Measurements from ENCODE around the gene SH3BP5L. TPM values are rescaled to one million over a fixed set of nuclear protein-coding genes. Genes with fewer than 3 reads are reported as not detected.
"Not testable (repeated sequence)": the region's sequence is repeated elsewhere in the genome, so short reads cannot be mapped to it uniquely, and the experiment has no call there.

Gene SH3BP5L
- total RNA-seq, 3 donors from 2014 or later: 11.5 to 18.9 (median 13.4) TPM

- Histone ChIP-seq H3K4me1 (no peaks in the 10 kb centered on the region), H3K36me3 (no peaks in the 10 kb centered on the region), H3K4me3 (no peak overlapping the region), H3K9me3 (no peaks in the 10 kb centered on the region), H3K27me3 (peaks cover 0 to 8% of the 10 kb centered on the region in 2 donors), H3K27ac (no peak overlapping the region)
- intact Hi-C loops (cut with DNase I; ENCODE audit: low total_unique reads): no loop called here
- no peak for DNase-seq (ENCODE audit: low spot score in 2 of 2)
- TF ChIP-seq POLR2AphosphoS5 (IDR thresholded peaks at IDR 0.05) (no peak), CTCF (IDR thresholded peaks at IDR 0.05) (no peak), POLR2A (IDR thresholded peaks at IDR 0.05) (no peak)
Observed at GRCh38 chr1:248804771-248805681, 20.7 kb downstream of the SH3BP5L start.

- H3K27ac ChIP-seq; H3K4me1 ChIP-seq; H3K9me3 ChIP-seq; H3K4me3 ChIP-seq; H3K36me3 ChIP-seq; H3K27me3 ChIP-seq; DNase-seq (ENCODE audit: low spot score in 2 of 2); intact Hi-C loops (cut with DNase I; ENCODE audit: low total_unique reads): not testable (repeated sequence)
Observed at GRCh38 chr1:248803501-248803900, 22.2 kb downstream of the SH3BP5L start.

- H3K4me1 ChIP-seq: no peaks in the 10 kb centered on the region
- H3K36me3 ChIP-seq: no peaks in the 10 kb centered on the region
- H3K9me3 ChIP-seq: no peaks in the 10 kb centered on the region
- peaks cover 0 to 8% of the 10 kb centered on the region in 2 donors for H3K27me3 ChIP-seq
- no peak for DNase-seq (ENCODE audit: low spot score in 2 of 2)
- no peak for TF ChIP-seq POLR2A (IDR thresholded peaks at IDR 0.05)
- TF ChIP-seq CTCF (IDR thresholded peaks at IDR 0.05): no peak
- no peak for TF ChIP-seq POLR2AphosphoS5 (IDR thresholded peaks at IDR 0.05)
- intact Hi-C loops (cut with DNase I; ENCODE audit: low total_unique reads): no loop called here
- H3K4me3 ChIP-seq: no peak overlapping the region
- H3K27ac ChIP-seq: no peak overlapping the region
Observed at GRCh38 chr1:248802454-248802853, 23.3 kb downstream of the SH3BP5L start.

GRCh38 chr1:248800459-248800858 is 25.3 kb downstream of the SH3BP5L start:
- H3K9me3 ChIP-seq: peaks cover 0 to 5% of the 10 kb centered on the region in 2 donors
- no peaks in the 10 kb centered on the region for H3K4me1 ChIP-seq
- no peaks in the 10 kb centered on the region for H3K36me3 ChIP-seq
- TF ChIP-seq POLR2A (IDR thresholded peaks at IDR 0.05) (no peak), CTCF (IDR thresholded peaks at IDR 0.05) (no peak), POLR2AphosphoS5 (IDR thresholded peaks at IDR 0.05) (no peak)
- intact Hi-C loops (cut with DNase I; ENCODE audit: low total_unique reads): no loop called here
- H3K27ac ChIP-seq: no peak overlapping the region
- H3K27me3 ChIP-seq: peaks cover 0 to 8% of the 10 kb centered on the region in 2 donors
- no peak overlapping the region for H3K4me3 ChIP-seq
- DNase-seq (ENCODE audit: low spot score in 2 of 2): no peak

GRCh38 chr1:248798791-248799190 is 26.9 kb downstream of the SH3BP5L start:
- TF ChIP-seq CTCF (IDR thresholded peaks at IDR 0.05): no peak
- no peak for TF ChIP-seq POLR2AphosphoS5 (IDR thresholded peaks at IDR 0.05)
- no peak for TF ChIP-seq POLR2A (IDR thresholded peaks at IDR 0.05)
- Histone ChIP-seq H3K27ac (no peak overlapping the region), H3K4me3 (no peak overlapping the region), H3K9me3 (peaks cover 0 to 16% of the 10 kb centered on the region in 2 donors), H3K27me3 (peaks cover 0 to 8% of the 10 kb centered on the region in 2 donors), H3K36me3 (no peaks in the 10 kb centered on the region), H3K4me1 (no peaks in the 10 kb centered on the region)
- no peak for DNase-seq (ENCODE audit: low spot score in 2 of 2)
- intact Hi-C loops (cut with DNase I; ENCODE audit: low total_unique reads): no loop called here

- intact Hi-C loops (cut with DNase I; ENCODE audit: low total_unique reads); H3K36me3 ChIP-seq; H3K27ac ChIP-seq; H3K4me1 ChIP-seq; H3K4me3 ChIP-seq; DNase-seq (ENCODE audit: low spot score in 2 of 2); H3K27me3 ChIP-seq: not testable (repeated sequence)
- peaks cover 0 to 16% of the 10 kb centered on the region in 2 donors for H3K9me3 ChIP-seq
Observed at GRCh38 chr1:248794663-248795062, 31.1 kb downstream of the SH3BP5L start.

All from breast epithelium (tissue), 4 donors.